H9 (cell line): Measurements from ENCODE around the gene TNRC6C. TPM values are rescaled to one million over a fixed set of nuclear protein-coding genes. Genes with fewer than 3 reads are reported as not detected.

Experiments
- DNase-seq: peaks from one replicate; pipeline ENCODE4 v3.0.0-alpha.2; 2017
- H2AFZ ChIP-seq: one replicate; pipeline ENCODE4 v1.6.1; 2013; ENCODE audit warnings: mild to moderate bottlenecking, low read length, control low read depth, moderate library complexity
- H2AK5ac ChIP-seq: 2 replicates; pipeline ENCODE4 v1.6.1; 2013; ENCODE audit warnings: low read length, control low read depth, mixed read lengths; ENCODE audit not compliant: insufficient read length
- H2BK120ac ChIP-seq: one replicate; pipeline ENCODE4 v1.6.1; 2013; ENCODE audit warnings: low read depth, mild to moderate bottlenecking, low read length, control low read depth, inconsistent platforms; ENCODE audit not compliant: poor library complexity, severe bottlenecking
- H2BK12ac ChIP-seq: 2 replicates; pipeline ENCODE4 v1.6.1; 2013; ENCODE audit warnings: low read length, control low read depth, mixed read lengths, low read depth; ENCODE audit not compliant: insufficient read length
- H2BK15ac ChIP-seq: 2 replicates; pipeline ENCODE4 v1.6.1; 2013; ENCODE audit warnings: low read depth, low read length, control low read depth
- H2BK20ac ChIP-seq: one replicate; pipeline ENCODE4 v1.6.1; 2013; ENCODE audit warnings: low read depth, mild to moderate bottlenecking, low read length, control low read depth, inconsistent platforms; ENCODE audit not compliant: poor library complexity, severe bottlenecking
- H2BK5ac ChIP-seq: 2 replicates; pipeline ENCODE4 v1.6.1; 2013; ENCODE audit warnings: low read length, control low read depth, mixed read lengths; ENCODE audit not compliant: insufficient read length
- H3K14ac ChIP-seq: 2 replicates; pipeline ENCODE4 v1.6.1; 2013; ENCODE audit warnings: low read length, control low read depth; ENCODE audit not compliant: insufficient read depth
- H3K18ac ChIP-seq: 2 replicates; pipeline ENCODE4 v1.6.1; 2013; ENCODE audit warnings: low read depth, mild to moderate bottlenecking, mixed read lengths, low read length, control low read depth; ENCODE audit not compliant: insufficient read length
- H3K23ac ChIP-seq: 2 replicates; pipeline ENCODE4 v1.6.1; 2013; ENCODE audit warnings: low read length, control low read depth, mixed read lengths, low read depth; ENCODE audit not compliant: insufficient read length
- H3K23me2 ChIP-seq: 2 replicates; pipeline ENCODE4 v1.6.1; 2013; ENCODE audit warnings: low read depth, mild to moderate bottlenecking, mixed read lengths, low read length, control low read depth; ENCODE audit not compliant: insufficient read length, poor library complexity, severe bottlenecking
- H3K27ac ChIP-seq: 2 replicates; pipeline ENCODE4 v1.5.1; 2013; ENCODE audit warnings: low read length, control low read depth, mixed read lengths, low read depth; ENCODE audit not compliant: insufficient read length
- H3K27me3 ChIP-seq: 2 replicates; pipeline ENCODE4 v1.6.1; 2013; ENCODE audit warnings: low read length, control low read depth, inconsistent platforms; ENCODE audit not compliant: insufficient read depth
- H3K4ac ChIP-seq: 2 replicates; pipeline ENCODE4 v1.6.1; 2013; ENCODE audit warnings: low read depth, mild to moderate bottlenecking, control low read depth, inconsistent platforms, low read length, moderate library complexity
- H3K4me1 ChIP-seq: 2 replicates; pipeline ENCODE4 v1.6.1; 2013; ENCODE audit warnings: low read length, control low read depth, inconsistent platforms; ENCODE audit not compliant: insufficient read depth
- H3K4me2 ChIP-seq: 2 replicates; pipeline ENCODE4 v1.6.1; 2013; ENCODE audit warnings: low read length, control low read depth, mixed read lengths; ENCODE audit not compliant: insufficient read length, insufficient read depth
- H3K56ac ChIP-seq: 2 replicates; pipeline ENCODE4 v1.6.1; 2013; ENCODE audit warnings: low read depth, mild to moderate bottlenecking, mixed read lengths, low read length, control low read depth; ENCODE audit not compliant: insufficient read length
- H3K79me1 ChIP-seq: 2 replicates; pipeline ENCODE4 v1.6.1; 2013; ENCODE audit warnings: low read depth, mild to moderate bottlenecking, moderate library complexity, low read length, control low read depth, inconsistent platforms; ENCODE audit not compliant: insufficient read depth, poor library complexity, severe bottlenecking
- H3K79me2 ChIP-seq: 2 replicates; pipeline ENCODE4 v1.6.1; 2013; ENCODE audit warnings: low read length, control low read depth, inconsistent platforms; ENCODE audit not compliant: insufficient read depth
- H3K9ac ChIP-seq: 2 replicates; pipeline ENCODE4 v1.6.1; 2013; ENCODE audit warnings: low read length, control low read depth, mixed read lengths; ENCODE audit not compliant: insufficient read length; ENCODE audit errors: extremely low read depth
- H3K9me3 ChIP-seq: one replicate; pipeline ENCODE4 v1.6.1; 2013; ENCODE audit warnings: low read depth, low read length, inconsistent platforms; ENCODE audit not compliant: control insufficient read depth
- H3T11ph ChIP-seq: one replicate; pipeline ENCODE4 v1.6.1; 2013; ENCODE audit warnings: mild to moderate bottlenecking, low read length, control low read depth, inconsistent platforms
- H4K20me1 ChIP-seq: one replicate; pipeline ENCODE4 v1.6.1; 2013; ENCODE audit not compliant: control insufficient read depth, insufficient read length, insufficient read depth
- H4K5ac ChIP-seq: 2 replicates; pipeline ENCODE4 v1.6.1; 2013; ENCODE audit warnings: low read depth, mild to moderate bottlenecking, mixed read lengths, low read length, control low read depth; ENCODE audit not compliant: insufficient read length
- H4K8ac ChIP-seq: replicated peaks from 2 replicates; pipeline ENCODE4 v1.6.1; 2013; ENCODE audit warnings: low read length, control low read depth, mixed read lengths, low read depth; ENCODE audit not compliant: insufficient read length
- H4K91ac ChIP-seq: 2 replicates; pipeline ENCODE4 v1.6.1; 2013; ENCODE audit warnings: low read depth, mild to moderate bottlenecking, moderate library complexity, mixed read lengths, low read length, control low read depth; ENCODE audit not compliant: insufficient read length
- H3K27ac Mint-ChIP-seq, 3 experiments: 2 replicates in 2 of 3; 3 replicates in 1 of 3; pipeline ENCODE4 v1.8.0; 2020 to 2021; ENCODE audit warnings: mixed read lengths in 3 of 3, mild to moderate bottlenecking in 1 of 3, moderate library complexity in 1 of 3
- H3K27me3 Mint-ChIP-seq: 2 replicates; pipeline ENCODE4 v1.8.0; 2021; ENCODE audit warnings: low read depth, mild to moderate bottlenecking, moderate library complexity, mixed read lengths
- H3K36me3 Mint-ChIP-seq, 3 experiments: 2 replicates in 2 of 3; 3 replicates in 1 of 3; pipeline ENCODE4 v1.8.0; 2020 to 2021; ENCODE audit warnings: low read depth in 3 of 3, mixed read lengths in 3 of 3; ENCODE audit not compliant: insufficient read depth in 1 of 3
- H3K4me1 Mint-ChIP-seq, 2 experiments: 2 replicates each; pipeline ENCODE4 v1.8.0; 2020; ENCODE audit warnings: mixed read lengths in 2 of 2
- H3K4me3 Mint-ChIP-seq, 2 experiments: 2 replicates in 1 of 2; 3 replicates in 1 of 2; pipeline ENCODE4 v1.8.0; 2020 to 2021; ENCODE audit warnings: mild to moderate bottlenecking in 2 of 2, mixed read lengths in 2 of 2, moderate library complexity in 1 of 2
- H3K9me3 Mint-ChIP-seq, 2 experiments: 2 replicates in 1 of 2; 3 replicates in 1 of 2; pipeline ENCODE4 v1.8.0; 2020; ENCODE audit warnings: mild to moderate bottlenecking in 2 of 2, mixed read lengths in 2 of 2, moderate library complexity in 1 of 2
- WGBS: extraction: QIAGEN DNeasy Blood & Tissue Kit; methylation state at CpG from one replicate; pipeline ENCODE4 v1.1.7; 2013; ENCODE audit warnings: missing lambda C conversion rate, low lambda C conversion rate, mixed read lengths; ENCODE audit not compliant: insufficient read length; ENCODE audit errors: extremely low coverage; 5-methylcytosine and 5-hydroxymethylcytosine counted together
- total RNA-seq: library from RNA; stranded (reverse); gene quantifications from 2 replicates; pipeline ENCODE4 v1.2.1, GENCODE V29; 2021
- TF ChIP-seq, protein P1 (sequence below): fragments of 200-600 bp; sonication (generic); conservative IDR thresholded peaks from 3 replicates; pipeline ENCODE4 v1.8.0; 2021; ENCODE audit warnings: antibody characterized with exemption, mild to moderate bottlenecking

TNRC6C gene
- total RNA-seq, 1 experiment from 2014 or later: 24.7 TPM

- Histone ChIP-seq H2BK12ac (no peak overlapping the region), H2AK5ac (no peak overlapping the region), H3K14ac (no peak overlapping the region), H3K56ac (no peak overlapping the region), H4K91ac (no peak overlapping the region), H3K23me2 (no peaks in the 10 kb centered on the region), H3K4ac (no peak overlapping the region), H3K18ac (no peak overlapping the region), H4K8ac (no peak overlapping the region), H3K4me1 (no peaks in the 10 kb centered on the region), H3K27ac (no peak overlapping the region), H3K79me2 (no peaks in the 10 kb centered on the region; the same call in 1 of the 2 replicates), H2BK20ac (no peak overlapping the region), H3K9ac (no peak overlapping the region), H3K9me3 (no peaks in the 10 kb centered on the region), H4K20me1 (no peaks in the 10 kb centered on the region), H2AFZ (no peak overlapping the region), H3K27me3 (no peaks in the 10 kb centered on the region), H3T11ph (no peak overlapping the region), H2BK120ac (no peak overlapping the region), H3K4me2 (no peak overlapping the region), H2BK5ac (no peak overlapping the region), H3K79me1 (no peaks in the 10 kb centered on the region), H2BK15ac (no peak overlapping the region), H3K23ac (no peak overlapping the region), H4K5ac (no peak overlapping the region)
- Mint-ChIP-seq H3K36me3 (peaks cover 33 to 57% (median 44%) of the 10 kb centered on the region in 3 experiments; a peak in 6 of 7 replicates), H3K4me3 (no peak overlapping the region), H3K4me1 (no peaks in the 10 kb centered on the region), H3K27ac (no peak overlapping the region), H3K9me3 (no peaks in the 10 kb centered on the region), H3K27me3 (no peaks in the 10 kb centered on the region)
- whole genome bisulfite sequencing: no CpG with 5 or more reads among the region's 13 CpGs
- DNase-seq: no peak
- TF ChIP-seq, protein P1, sequence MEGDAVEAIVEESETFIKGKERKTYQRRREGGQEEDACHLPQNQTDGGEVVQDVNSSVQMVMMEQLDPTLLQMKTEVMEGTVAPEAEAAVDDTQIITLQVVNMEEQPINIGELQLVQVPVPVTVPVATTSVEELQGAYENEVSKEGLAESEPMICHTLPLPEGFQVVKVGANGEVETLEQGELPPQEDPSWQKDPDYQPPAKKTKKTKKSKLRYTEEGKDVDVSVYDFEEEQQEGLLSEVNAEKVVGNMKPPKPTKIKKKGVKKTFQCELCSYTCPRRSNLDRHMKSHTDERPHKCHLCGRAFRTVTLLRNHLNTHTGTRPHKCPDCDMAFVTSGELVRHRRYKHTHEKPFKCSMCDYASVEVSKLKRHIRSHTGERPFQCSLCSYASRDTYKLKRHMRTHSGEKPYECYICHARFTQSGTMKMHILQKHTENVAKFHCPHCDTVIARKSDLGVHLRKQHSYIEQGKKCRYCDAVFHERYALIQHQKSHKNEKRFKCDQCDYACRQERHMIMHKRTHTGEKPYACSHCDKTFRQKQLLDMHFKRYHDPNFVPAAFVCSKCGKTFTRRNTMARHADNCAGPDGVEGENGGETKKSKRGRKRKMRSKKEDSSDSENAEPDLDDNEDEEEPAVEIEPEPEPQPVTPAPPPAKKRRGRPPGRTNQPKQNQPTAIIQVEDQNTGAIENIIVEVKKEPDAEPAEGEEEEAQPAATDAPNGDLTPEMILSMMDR: no peak
These were observed 128.2 kb downstream of the TNRC6C start for GRCh38 chr17:78086740-78087139.
